IMR-90 (cell line): ENCODE data around the gene MYO9A. TPM values are rescaled to one million over a fixed set of nuclear protein-coding genes. Genes with fewer than 3 reads are reported as not detected.

Experiments
- ATAC-seq: fragments of 200-7000 bp; cut with Tn5 transposase; 2 replicates; pipeline ENCODE4 v1.9.1; 2020; ENCODE audit warnings: low read depth, mild to moderate bottlenecking, moderate library complexity
- BruUV-seq: library from RNA; stranded (reverse); fragments of 400-500 nt; replicated peaks from 2 replicates; lab custom pipeline; 2021; lab: Mats Ljungman, UMichigan
- CTCF ChIA-PET: fragments of 300-600 bp; formaldehyde crosslinking; extraction: SDS; loops from one replicate; lab custom pipeline; 2021; ENCODE audit warnings: antibody characterized with exemption; lab: Yijun Ruan, JAX
- POLR2A ChIA-PET: fragments of 300-600 bp; sonication (Branson Sonifier 250); formaldehyde crosslinking; loops from one replicate; lab custom pipeline; 2022; ENCODE audit warnings: antibody characterized with exemption; ENCODE audit not compliant: unreplicated experiment; lab: Charles Lee
- DNase-seq: peaks from one replicate; pipeline ENCODE4 v3.0.0; 2013
- H2AFZ ChIP-seq: replicated peaks from 2 replicates; pipeline ENCODE3; 2013; ENCODE audit warnings: low read length, mild to moderate bottlenecking; ENCODE audit not compliant: poor library complexity
- H2AK5ac ChIP-seq: 2 replicates; pipeline ENCODE4 v1.6.1; 2013; ENCODE audit warnings: low read depth, low read length, inconsistent platforms
- H2AK9ac ChIP-seq: replicated peaks from 2 replicates; pipeline ENCODE3; 2013; ENCODE audit warnings: mild to moderate bottlenecking, low read depth, low read length, moderate library complexity; ENCODE audit not compliant: poor library complexity
- H2BK120ac ChIP-seq: 2 replicates; pipeline ENCODE4 v1.6.1; 2013; ENCODE audit warnings: low read depth, low read length, inconsistent platforms
- H2BK15ac ChIP-seq: 3 replicates; pipeline ENCODE4 v1.6.1; 2013; ENCODE audit warnings: low read depth, low read length, inconsistent platforms
- H2BK20ac ChIP-seq: 2 replicates; pipeline ENCODE4 v1.6.1; 2013; ENCODE audit warnings: low read depth, mild to moderate bottlenecking, inconsistent platforms, low read length, moderate library complexity
- H2BK5ac ChIP-seq: 2 replicates; pipeline ENCODE4 v1.6.1; 2013; ENCODE audit warnings: mild to moderate bottlenecking, low read depth, low read length, inconsistent platforms; ENCODE audit not compliant: poor library complexity, severe bottlenecking
- H3K14ac ChIP-seq: replicated peaks from 2 replicates; pipeline ENCODE4 v1.6.1; 2013; ENCODE audit warnings: low read depth, low read length, inconsistent platforms
- H3K18ac ChIP-seq: 2 replicates; pipeline ENCODE4 v1.6.1; 2013; ENCODE audit warnings: low read depth, low read length, control low read depth
- H3K23ac ChIP-seq: 2 replicates; pipeline ENCODE4 v1.6.1; 2013; ENCODE audit warnings: low read depth, low read length, inconsistent platforms
- H3K27ac ChIP-seq: 2 replicates; pipeline ENCODE4 v1.5.1; 2013; ENCODE audit warnings: mild to moderate bottlenecking, control low read depth, low read length; ENCODE audit not compliant: insufficient read depth
- H3K27me3 ChIP-seq: 2 replicates; pipeline ENCODE4 v1.6.1; 2013; ENCODE audit warnings: low read length; ENCODE audit not compliant: control insufficient read depth, insufficient read depth
- H3K36me3 ChIP-seq: 2 replicates; pipeline ENCODE4 v1.6.1; 2013; ENCODE audit warnings: low read length, mixed read lengths; ENCODE audit not compliant: control insufficient read depth, insufficient read depth
- H3K4ac ChIP-seq: 2 replicates; pipeline ENCODE4 v1.6.1; 2013; ENCODE audit warnings: low read depth, low read length, inconsistent platforms
- H3K4me1 ChIP-seq: 2 replicates; pipeline ENCODE4 v1.6.1; 2013; ENCODE audit warnings: low read length, mixed read lengths; ENCODE audit not compliant: control insufficient read depth, insufficient read depth
- H3K4me2 ChIP-seq: 2 replicates; pipeline ENCODE4 v1.6.1; 2013; ENCODE audit warnings: low read depth, mild to moderate bottlenecking, control low read depth, low read length, moderate library complexity
- H3K4me3 ChIP-seq: 2 replicates; pipeline ENCODE4 v1.5.1; 2013; ENCODE audit warnings: low read depth, mild to moderate bottlenecking, control low read depth, low read length, moderate library complexity; ENCODE audit not compliant: insufficient read depth
- H3K56ac ChIP-seq: 2 replicates; pipeline ENCODE4 v1.6.1; 2013; ENCODE audit warnings: low read length, inconsistent platforms; ENCODE audit not compliant: insufficient read depth; ENCODE audit errors: extremely low read depth
- H3K79me1 ChIP-seq, 2 experiments: 2 replicates each; pipeline ENCODE4 v1.6.1; 2013; ENCODE audit warnings: low read length in 2 of 2, inconsistent platforms in 1 of 2, low read depth in 1 of 2
- H3K9ac ChIP-seq: 2 replicates; pipeline ENCODE4 v1.6.1; 2013; ENCODE audit warnings: low read depth, low read length, control low read depth
- H3K9me1 ChIP-seq: 2 replicates; pipeline ENCODE4 v1.6.1; 2013; ENCODE audit warnings: low read length, inconsistent platforms; ENCODE audit not compliant: insufficient read depth
- H3K9me3 ChIP-seq: 2 replicates; pipeline ENCODE4 v1.6.1; 2013; ENCODE audit warnings: low read length; ENCODE audit not compliant: control insufficient read depth, insufficient read depth
- H4K20me1 ChIP-seq: 2 replicates; pipeline ENCODE4 v1.6.1; 2013; ENCODE audit warnings: low read length, inconsistent platforms; ENCODE audit not compliant: insufficient read depth
- H4K5ac ChIP-seq: 2 replicates; pipeline ENCODE4 v1.6.1; 2013; ENCODE audit warnings: mild to moderate bottlenecking, low read depth, low read length, control low read depth
- H4K8ac ChIP-seq, 2 experiments: 2 replicates each; pipeline ENCODE4 v1.6.1; 2013; ENCODE audit warnings: low read depth in 2 of 2, low read length in 2 of 2, control low read depth in 1 of 2, inconsistent platforms in 1 of 2
- H4K91ac ChIP-seq: 2 replicates; pipeline ENCODE4 v1.6.1; 2013; ENCODE audit warnings: low read depth, low read length, inconsistent platforms; ENCODE audit not compliant: insufficient read depth
- CEBPB ChIP-seq: IDR thresholded peaks from 2 replicates; pipeline ENCODE4 v1.6.1; 2012; ENCODE audit warnings: low read depth, low read length, improper control_type of control experiment
- CHD1 ChIP-seq: IDR thresholded peaks from 2 replicates; pipeline ENCODE4 v1.6.1; 2012; ENCODE audit warnings: low read depth, low read length, improper control_type of control experiment
- ELK1 ChIP-seq: fragments of 150-350 bp; IDR thresholded peaks from 2 replicates; pipeline ENCODE4 v1.6.1; 2016; ENCODE audit warnings: low read depth, mild to moderate bottlenecking, low read length, moderate library complexity, borderline replicate concordance
- MAFK ChIP-seq: IDR thresholded peaks from 2 replicates; pipeline ENCODE4 v1.6.1; 2012; ENCODE audit warnings: low read depth, low read length, improper control_type of control experiment
- MAZ ChIP-seq: IDR thresholded peaks from 2 replicates; pipeline ENCODE4 v1.6.1; 2012; ENCODE audit warnings: low read depth, mild to moderate bottlenecking, low read length, improper control_type of control experiment, moderate library complexity, borderline replicate concordance
- NFE2L2 ChIP-seq: fragments of 150-350 bp; IDR thresholded peaks from 2 replicates; pipeline ENCODE4 v1.6.1; 2016; ENCODE audit warnings: low read depth, mild to moderate bottlenecking, low read length
- POLR2A ChIP-seq: IDR thresholded peaks from 2 replicates; pipeline ENCODE4 v1.6.1; 2012; ENCODE audit warnings: mild to moderate bottlenecking, low read depth, low read length
- RCOR1 ChIP-seq: IDR thresholded peaks from 2 replicates; pipeline ENCODE4 v1.6.1; 2012; ENCODE audit warnings: mild to moderate bottlenecking, low read length, improper control_type of control experiment; ENCODE audit not compliant: insufficient replicate concordance
- SMC3 ChIP-seq: fragments of 150-350 bp; IDR thresholded peaks from 2 replicates; pipeline ENCODE4 v1.6.1; 2016; ENCODE audit warnings: low read depth, mild to moderate bottlenecking, antibody characterized with exemption, low read length, moderate library complexity
- WGBS, 2 experiments: methylation state at CpG; one replicate each; pipeline versions ENCODE4 v1.1.5 to v1.1.7; 2013; ENCODE audit warnings: missing lambda C conversion rate in 2 of 2; ENCODE audit not compliant: insufficient read length in 1 of 2; ENCODE audit errors: extremely low coverage in 2 of 2; 5-methylcytosine and 5-hydroxymethylcytosine counted together
- dilution Hi-C: fragments of 300-500 bp; cut with HindIII; formaldehyde crosslinking; loops from one replicate; pipeline ENCODE4 v1.14.3; 2018; ENCODE audit warnings: low sequenced_read_pairs; ENCODE audit not compliant: unreplicated experiment
- in situ Hi-C: fragments of 300-500 bp; cut with MboI; formaldehyde crosslinking; loops from 3 replicates; pipeline ENCODE4 v1.14.3; 2019; ENCODE audit warnings: low sequenced_read_pairs, inconsistent platforms, mixed read lengths
- intact Hi-C: fragments of 100-400 bp; cut with micrococcal nuclease; formaldehyde crosslinking; loops from 2 replicates; pipeline ENCODE4 v1.10.0; 2022
- polyA plus RNA-seq, 3 experiments: library from polyadenylated mRNA; depleted of rRNA; stranded (reverse); fragments of >200 nt; gene quantifications; 2 replicates each; pipeline ENCODE4 v1.2.3, GENCODE V29; 2012; ENCODE audit warnings: low replicate concordance in 1 of 3
- total RNA-seq: library from RNA; depleted of rRNA; stranded (reverse); fragments of >200 nt; gene quantifications from 2 replicates; pipeline ENCODE4 v1.2.3, GENCODE V29; 2012
- TF ChIP-seq, protein P1 (sequence below): fragments of 150-350 bp; IDR thresholded peaks from 2 replicates; pipeline ENCODE4 v1.6.1; 2017; ENCODE audit warnings: mild to moderate bottlenecking, antibody characterized with exemption, low read length, low read depth
- TF ChIP-seq, protein P2 (sequence below): conservative IDR thresholded peaks from 2 replicates; pipeline ENCODE4 v1.5.1; 2012; ENCODE audit warnings: mild to moderate bottlenecking, low read depth, low read length, improper control_type of control experiment

Gene MYO9A
- total and polyA plus RNA-seq, 2 of the 4 experiments (the other 2 are of a cell fraction), result 6.0 to 49.5 TPM

- intact Hi-C loops (no loop called here), in situ Hi-C loops (no loop called here), dilution Hi-C loops (no loop called here)
- no peak overlapping the region for H3K56ac ChIP-seq
- H4K5ac ChIP-seq, result no peak overlapping the region
- no peak overlapping the region for H3K27ac ChIP-seq
- no peak for ATAC-seq
- ChIA-PET POLR2A (no interaction called here), CTCF (no interaction called here)
- no peak overlapping the region for H2BK5ac ChIP-seq
- H3K18ac ChIP-seq, result no peak overlapping the region
- no peak overlapping the region for H2AFZ ChIP-seq
- H4K20me1 ChIP-seq, result no peaks in the 10 kb centered on the region
- H3K36me3 ChIP-seq, result no peaks in the 10 kb centered on the region; the same call in 1 of the 2 replicates
- H3K9ac ChIP-seq, result no peak overlapping the region
- no TSS peak for BruUV-seq
- no peak overlapping the region for H2AK5ac ChIP-seq
- H3K4me2 ChIP-seq, result no peak overlapping the region
- no peak for TF ChIP-seq CHD1
- no peak for TF ChIP-seq SMC3
- TF ChIP-seq MAFK, result no peak
- TF ChIP-seq, protein P1, sequence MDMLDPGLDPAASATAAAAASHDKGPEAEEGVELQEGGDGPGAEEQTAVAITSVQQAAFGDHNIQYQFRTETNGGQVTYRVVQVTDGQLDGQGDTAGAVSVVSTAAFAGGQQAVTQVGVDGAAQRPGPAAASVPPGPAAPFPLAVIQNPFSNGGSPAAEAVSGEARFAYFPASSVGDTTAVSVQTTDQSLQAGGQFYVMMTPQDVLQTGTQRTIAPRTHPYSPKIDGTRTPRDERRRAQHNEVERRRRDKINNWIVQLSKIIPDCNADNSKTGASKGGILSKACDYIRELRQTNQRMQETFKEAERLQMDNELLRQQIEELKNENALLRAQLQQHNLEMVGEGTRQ, result no peak
- no peak for TF ChIP-seq RCOR1
- TF ChIP-seq, protein P2, sequence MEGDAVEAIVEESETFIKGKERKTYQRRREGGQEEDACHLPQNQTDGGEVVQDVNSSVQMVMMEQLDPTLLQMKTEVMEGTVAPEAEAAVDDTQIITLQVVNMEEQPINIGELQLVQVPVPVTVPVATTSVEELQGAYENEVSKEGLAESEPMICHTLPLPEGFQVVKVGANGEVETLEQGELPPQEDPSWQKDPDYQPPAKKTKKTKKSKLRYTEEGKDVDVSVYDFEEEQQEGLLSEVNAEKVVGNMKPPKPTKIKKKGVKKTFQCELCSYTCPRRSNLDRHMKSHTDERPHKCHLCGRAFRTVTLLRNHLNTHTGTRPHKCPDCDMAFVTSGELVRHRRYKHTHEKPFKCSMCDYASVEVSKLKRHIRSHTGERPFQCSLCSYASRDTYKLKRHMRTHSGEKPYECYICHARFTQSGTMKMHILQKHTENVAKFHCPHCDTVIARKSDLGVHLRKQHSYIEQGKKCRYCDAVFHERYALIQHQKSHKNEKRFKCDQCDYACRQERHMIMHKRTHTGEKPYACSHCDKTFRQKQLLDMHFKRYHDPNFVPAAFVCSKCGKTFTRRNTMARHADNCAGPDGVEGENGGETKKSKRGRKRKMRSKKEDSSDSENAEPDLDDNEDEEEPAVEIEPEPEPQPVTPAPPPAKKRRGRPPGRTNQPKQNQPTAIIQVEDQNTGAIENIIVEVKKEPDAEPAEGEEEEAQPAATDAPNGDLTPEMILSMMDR, result no peak
- no peak for TF ChIP-seq MAZ
- no peak for TF ChIP-seq NFE2L2
- TF ChIP-seq ELK1, result no peak
- no peak for TF ChIP-seq POLR2A
- no peak for TF ChIP-seq CEBPB
- no peak overlapping the region for H3K23ac ChIP-seq
- H4K91ac ChIP-seq, result no peak overlapping the region
- H3K4ac ChIP-seq, result no peak overlapping the region
- H3K14ac ChIP-seq, result no peak overlapping the region
- H3K4me3 ChIP-seq, result no peak overlapping the region
- H2AK9ac ChIP-seq, result no peak overlapping the region
- WGBS, 2 experiments, result no CpG with 5 or more reads among the region's 5 CpGs
- no peaks in the 10 kb centered on the region for H3K4me1 ChIP-seq
- no peak overlapping the region for H2BK15ac ChIP-seq
- DNase-seq, result no peak
- no peaks in the 10 kb centered on the region for H3K9me3 ChIP-seq
- H2BK120ac ChIP-seq, result no peak overlapping the region
- H3K27me3 ChIP-seq, result no peaks in the 10 kb centered on the region
- H4K8ac ChIP-seq, result no peak overlapping the region
- no peak overlapping the region for H2BK20ac ChIP-seq
- 0 out of 2 replicates have a peak, but pooled peaks cover 3% of the 10 kb centered on the region for H3K9me1 ChIP-seq
- H3K79me1 ChIP-seq, result no peaks in the 10 kb centered on the region; a peak in 1 of 4 replicates
Measured at GRCh38 chr15:71943806-71944205, 174.1 kb downstream of the MYO9A start.
